Measurements from ENCODE around the gene AGPAT1.
"Not testable (repeated sequence)": the region's sequence is repeated elsewhere in the genome, so short reads cannot be mapped to it uniquely, and the experiment has no call there.

Gene AGPAT1

DNA sequence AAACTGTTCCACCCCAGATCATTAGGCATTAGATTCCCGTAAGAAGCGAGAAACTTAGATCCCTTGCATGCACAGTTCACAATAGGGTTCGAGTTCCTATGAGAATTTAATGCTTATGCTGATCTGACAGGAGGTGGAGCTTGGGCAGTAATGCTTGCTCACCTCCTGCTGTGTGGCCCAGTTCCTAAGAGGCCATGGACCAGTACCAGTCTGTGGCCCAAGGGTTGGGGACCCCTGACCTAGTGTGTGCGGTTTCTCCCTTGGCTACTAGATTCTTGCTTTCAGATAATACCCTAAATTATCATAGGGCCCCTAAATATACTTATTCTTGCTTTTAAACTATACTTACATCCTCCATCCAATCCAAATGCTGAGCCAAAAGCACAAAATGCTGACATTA lies 18.5 kb upstream of the AGPAT1 start:
- H2AFZ ChIP-seq (ENCODE audit: low read depth, low read length, severe bottlenecking) = no peak overlapping the region
- peaks cover 19% of the 10 kb centered on the region for H3K79me2 ChIP-seq (ENCODE audit: insufficient read depth, low read length)
- H3K4me2 ChIP-seq (ENCODE audit: low read depth, low read length, poor library complexity, severe bottlenecking) = peak overlapping the region; percentile 85
- H3K4me3 ChIP-seq (ENCODE audit: insufficient read depth, low read length, poor library complexity, severe bottlenecking) = no peak overlapping the region
- H3K9me2 ChIP-seq (replicated peaks; ENCODE audit: insufficient read depth, low read length) = no peaks in the 10 kb centered on the region
- H3K27me3 ChIP-seq (ENCODE audit: low read length) = no peaks in the 10 kb centered on the region
- H4K20me1 ChIP-seq (ENCODE audit: low read depth, low read length) = no peaks in the 10 kb centered on the region
- H3K9me3 ChIP-seq (ENCODE audit: insufficient read depth, low read length) = no peaks in the 10 kb centered on the region
- peak overlapping the region; percentile 66 for H3K9ac ChIP-seq (ENCODE audit: low read length)
- H3K36me3 ChIP-seq (ENCODE audit: low read length) = no peaks in the 10 kb centered on the region
- peaks cover 47% of the 10 kb centered on the region for H3F3A ChIP-seq (ENCODE audit: insufficient read depth)
- TF ChIP-seq EZH2phosphoT487 (conservative IDR thresholded peaks at IDR 0.05; ENCODE audit: low read length) = no peak
- TF ChIP-seq, protein P1, sequence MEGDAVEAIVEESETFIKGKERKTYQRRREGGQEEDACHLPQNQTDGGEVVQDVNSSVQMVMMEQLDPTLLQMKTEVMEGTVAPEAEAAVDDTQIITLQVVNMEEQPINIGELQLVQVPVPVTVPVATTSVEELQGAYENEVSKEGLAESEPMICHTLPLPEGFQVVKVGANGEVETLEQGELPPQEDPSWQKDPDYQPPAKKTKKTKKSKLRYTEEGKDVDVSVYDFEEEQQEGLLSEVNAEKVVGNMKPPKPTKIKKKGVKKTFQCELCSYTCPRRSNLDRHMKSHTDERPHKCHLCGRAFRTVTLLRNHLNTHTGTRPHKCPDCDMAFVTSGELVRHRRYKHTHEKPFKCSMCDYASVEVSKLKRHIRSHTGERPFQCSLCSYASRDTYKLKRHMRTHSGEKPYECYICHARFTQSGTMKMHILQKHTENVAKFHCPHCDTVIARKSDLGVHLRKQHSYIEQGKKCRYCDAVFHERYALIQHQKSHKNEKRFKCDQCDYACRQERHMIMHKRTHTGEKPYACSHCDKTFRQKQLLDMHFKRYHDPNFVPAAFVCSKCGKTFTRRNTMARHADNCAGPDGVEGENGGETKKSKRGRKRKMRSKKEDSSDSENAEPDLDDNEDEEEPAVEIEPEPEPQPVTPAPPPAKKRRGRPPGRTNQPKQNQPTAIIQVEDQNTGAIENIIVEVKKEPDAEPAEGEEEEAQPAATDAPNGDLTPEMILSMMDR (IDR thresholded peaks at IDR 0.05; ENCODE audit: insufficient read depth, low read length, poor library complexity, severe bottlenecking) = no peak
- H3K27ac ChIP-seq (ENCODE audit: low read depth, low read length) = no peak overlapping the region

DNA sequence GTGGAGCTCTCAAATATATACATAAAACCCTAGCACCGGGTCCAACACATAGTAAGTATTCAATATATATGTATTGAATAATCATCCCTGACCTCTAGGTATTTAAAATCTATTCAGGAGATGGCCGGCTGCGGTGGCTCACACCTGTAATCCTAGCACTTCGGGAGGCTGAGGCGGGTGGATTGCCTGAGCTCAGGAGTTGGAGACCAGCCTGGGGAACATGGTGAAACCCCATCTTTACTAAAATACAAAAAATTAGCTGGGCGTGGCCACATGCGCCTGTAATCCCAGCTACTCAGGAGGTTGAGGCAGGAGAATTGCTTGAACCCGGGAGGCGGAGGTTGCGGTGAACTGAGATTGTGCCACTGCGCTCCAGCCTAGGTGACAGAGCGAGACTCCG lies 17.2 kb upstream of the AGPAT1 start:
- Histone ChIP-seq H3K27ac (ENCODE audit: low read depth, low read length) (peak overlapping the region; percentile 87), H3K79me2 (ENCODE audit: insufficient read depth, low read length) (peaks cover 30% of the 10 kb centered on the region), H3K4me3 (ENCODE audit: insufficient read depth, low read length, poor library complexity, severe bottlenecking) (peak overlapping the region; percentile 60), H3K9ac (ENCODE audit: low read length) (peak overlapping the region; percentile 91), H2AFZ (ENCODE audit: low read depth, low read length, severe bottlenecking) (peak overlapping the region; percentile 66), H3F3A (ENCODE audit: insufficient read depth) (peaks cover 47% of the 10 kb centered on the region), H3K4me2 (ENCODE audit: low read depth, low read length, poor library complexity, severe bottlenecking) (peak overlapping the region; percentile 95)
- H3K9me3 ChIP-seq (ENCODE audit: insufficient read depth, low read length); H3K36me3 ChIP-seq (ENCODE audit: low read length); H4K20me1 ChIP-seq (ENCODE audit: low read depth, low read length); H3K9me2 ChIP-seq (replicated peaks; ENCODE audit: insufficient read depth, low read length); H3K27me3 ChIP-seq (ENCODE audit: low read length): not testable (repeated sequence)

DNA sequence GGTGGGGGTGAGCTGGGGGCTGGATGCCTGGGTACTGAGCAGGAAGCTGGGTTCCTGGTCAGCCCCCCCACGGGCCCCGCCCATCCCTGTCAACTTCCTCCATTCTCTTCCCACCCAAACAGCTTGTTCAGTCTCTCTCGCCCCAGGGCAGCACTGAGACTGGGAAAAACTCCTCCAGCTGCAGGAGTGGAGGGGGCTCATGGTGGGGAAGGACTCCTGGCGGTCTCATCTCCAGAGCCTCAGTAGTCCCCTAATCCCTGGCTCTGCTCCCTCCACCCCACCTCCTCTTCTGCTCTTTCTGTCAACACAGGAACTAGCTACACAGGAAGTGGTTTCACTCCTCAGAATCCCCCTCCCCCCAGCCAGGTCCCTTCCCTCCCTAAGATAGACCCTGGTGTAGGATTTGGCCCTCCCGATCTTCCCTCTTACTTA lies 16.7 kb upstream of the AGPAT1 start, which contains the start of gene GPSM3:
TSS of gene GPSM3 (minus strand) at position 36 of the 432 bp plus-strand sequence. CDS start 130 bp downstream, outside the sequence.
- no peaks in the 10 kb centered on the region for H3K9me3 ChIP-seq (ENCODE audit: insufficient read depth, low read length)
- no peaks in the 10 kb centered on the region for H3K9me2 ChIP-seq (replicated peaks; ENCODE audit: insufficient read depth, low read length)
- peak within 1 kb of the TSS; percentile 91 for H3K9ac ChIP-seq (ENCODE audit: low read length)
- no peaks in the 10 kb centered on the region for H3K27me3 ChIP-seq (ENCODE audit: low read length)
- peaks cover 30% of the 10 kb centered on the region for H3K79me2 ChIP-seq (ENCODE audit: insufficient read depth, low read length)
- peak within 1 kb of the TSS; percentile 95 for H3K4me2 ChIP-seq (ENCODE audit: low read depth, low read length, poor library complexity, severe bottlenecking)
- H4K20me1 ChIP-seq (ENCODE audit: low read depth, low read length) = no peaks in the 10 kb centered on the region
- peak within 1 kb of the TSS; percentile 87 for H3K27ac ChIP-seq (ENCODE audit: low read depth, low read length)
- TF ChIP-seq, protein P1 (IDR thresholded peaks at IDR 0.05; ENCODE audit: insufficient read depth, low read length, poor library complexity, severe bottlenecking) = no peak
- no peak for TF ChIP-seq EZH2phosphoT487 (conservative IDR thresholded peaks at IDR 0.05; ENCODE audit: low read length)
- peak within 1 kb of the TSS; percentile 66 for H2AFZ ChIP-seq (ENCODE audit: low read depth, low read length, severe bottlenecking)
- peak within 1 kb of the TSS; percentile 60 for H3K4me3 ChIP-seq (ENCODE audit: insufficient read depth, low read length, poor library complexity, severe bottlenecking)
- H3K36me3 ChIP-seq (ENCODE audit: low read length) = no peaks in the 10 kb centered on the region
- H3F3A ChIP-seq (ENCODE audit: insufficient read depth) = peaks cover 47% of the 10 kb centered on the region

DNA sequence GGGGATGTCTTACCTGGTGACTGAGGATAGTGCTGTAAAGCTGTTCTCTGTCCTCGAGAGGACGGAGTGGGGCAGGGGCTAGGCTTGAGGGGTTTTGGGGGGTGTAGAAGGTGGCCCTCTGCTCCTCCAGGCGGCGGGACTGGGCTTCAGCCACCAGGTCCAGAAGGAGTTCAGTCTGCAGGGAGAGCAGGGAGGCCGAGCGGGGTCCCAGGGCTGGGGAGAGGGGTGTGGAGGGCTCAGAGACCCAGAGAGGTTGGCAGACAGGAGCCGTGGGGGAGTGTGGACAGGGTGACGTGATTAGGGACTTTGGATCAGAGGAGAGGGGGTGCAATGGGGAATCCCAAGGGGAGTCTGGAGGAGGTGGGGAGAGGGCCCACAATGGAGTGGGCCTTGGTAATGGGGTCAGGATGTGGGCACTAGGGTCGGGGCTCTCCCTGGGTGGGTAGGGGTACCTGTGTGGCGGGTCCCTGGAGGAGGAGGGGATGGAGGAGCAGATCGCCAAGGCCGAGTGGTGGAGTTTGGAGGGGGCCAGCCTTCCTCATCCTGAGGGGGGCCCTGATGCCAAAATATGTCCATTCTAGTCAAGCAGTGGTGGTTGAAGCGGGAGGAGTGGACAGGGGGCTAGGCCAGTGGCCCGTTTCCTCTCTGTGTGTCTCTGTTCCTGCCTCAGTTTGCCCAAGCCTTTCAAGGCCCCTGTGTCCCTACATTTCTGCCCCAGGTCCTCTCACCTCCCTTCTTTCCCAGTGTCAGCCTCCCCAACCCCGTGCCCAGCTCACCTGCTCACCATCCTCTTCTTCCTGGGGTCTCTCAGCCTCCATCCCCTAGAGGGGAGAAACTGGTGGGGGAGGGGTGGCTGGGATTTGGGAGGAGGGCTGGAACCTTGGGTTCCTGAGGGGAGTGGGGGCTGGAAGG lies 16.1 kb upstream of the AGPAT1 start:
- Histone ChIP-seq H3K79me2 (ENCODE audit: insufficient read depth, low read length) (peaks cover 30% of the 10 kb centered on the region), H2AFZ (ENCODE audit: low read depth, low read length, severe bottlenecking) (peak overlapping the region; percentile 66), H3K4me3 (ENCODE audit: insufficient read depth, low read length, poor library complexity, severe bottlenecking) (peak overlapping the region; percentile 60)

More for the DNA sequence above, 16.1 kb upstream of the AGPAT1 start:
- TF ChIP-seq, protein P1 (IDR thresholded peaks at IDR 0.05; ENCODE audit: insufficient read depth, low read length, poor library complexity, severe bottlenecking) = no peak
- TF ChIP-seq EZH2phosphoT487 (conservative IDR thresholded peaks at IDR 0.05; ENCODE audit: low read length) = no peak
- peak overlapping the region; percentile 95 for H3K4me2 ChIP-seq (ENCODE audit: low read depth, low read length, poor library complexity, severe bottlenecking)
- H3K27ac ChIP-seq (ENCODE audit: low read depth, low read length) = peak overlapping the region; percentile 87
- no peaks in the 10 kb centered on the region for H3K9me3 ChIP-seq (ENCODE audit: insufficient read depth, low read length)
- no peaks in the 10 kb centered on the region for H3K27me3 ChIP-seq (ENCODE audit: low read length)
- no peaks in the 10 kb centered on the region for H4K20me1 ChIP-seq (ENCODE audit: low read depth, low read length)
- H3K36me3 ChIP-seq (ENCODE audit: low read length) = no peaks in the 10 kb centered on the region
- H3K9me2 ChIP-seq (replicated peaks; ENCODE audit: insufficient read depth, low read length) = no peaks in the 10 kb centered on the region
- H3F3A ChIP-seq (ENCODE audit: insufficient read depth) = peaks cover 40% of the 10 kb centered on the region
- peak overlapping the region; percentile 91 for H3K9ac ChIP-seq (ENCODE audit: low read length)
